Adrenal gland (tissue), 5 donors: Measurements from ENCODE around the gene GMPPA.

ENCODE experiments used
- CTCF ChIP-seq, 6 experiments: fragments of 450-650 bp in 4 of 6; fragments of 200-600 bp in 2 of 6; sonication (generic) in 1 of 6; IDR thresholded peaks; 1 replicate in 5 of 6; 2 replicates in 1 of 6; pipeline versions ENCODE4 v1.5.1 to v1.8.0; 2016 to 2021; ENCODE audit warnings: antibody characterized with exemption in 6 of 6, mild to moderate bottlenecking in 2 of 6, moderate library complexity in 1 of 6
- POLR2A ChIP-seq, 2 donors: fragments of 450-650 bp; IDR thresholded peaks; one replicate each; pipeline ENCODE4 v1.6.1; 2017; ENCODE audit warnings: antibody characterized with exemption in 2 of 2, mild to moderate bottlenecking in 2 of 2, moderate library complexity in 1 of 2
- donor health status: DM: no; HTN: no; CAD: no.

- TF ChIP-seq CTCF (IDR thresholded peaks at IDR 0.05) (no peak), POLR2A (IDR thresholded peaks at IDR 0.05) (no peak)
Observed at GRCh38 chr2:219493086-219493485, 5.6 kb upstream of the GMPPA start.
